Large intestine (tissue), 3 donors: ENCODE results near the gene IFT80. TPM values are rescaled to one million over a fixed set of nuclear protein-coding genes. Genes with fewer than 3 reads are reported as not detected.
A peak's percentile ranks its signal among the peaks of the same experiment; 100 is the strongest.
"Not testable (repeated sequence)": the region's sequence is repeated elsewhere in the genome, so short reads cannot be mapped to it uniquely, and the experiment has no call there.

Experiments
- DNase-seq, 2 donors: peaks; one replicate each; pipeline versions ENCODE4 v3.0.0 to v3.0.0-alpha.2; 2013
- H3K27ac ChIP-seq: one replicate; pipeline ENCODE4 v1.5.1; 2013; ENCODE audit warnings: low read length
- H3K27me3 ChIP-seq: 2 replicates; pipeline ENCODE4 v1.6.1; 2013; ENCODE audit warnings: low read length; ENCODE audit not compliant: control insufficient read depth, insufficient read depth
- H3K36me3 ChIP-seq: 2 replicates; pipeline ENCODE4 v1.6.1; 2013; ENCODE audit warnings: low read length; ENCODE audit not compliant: control insufficient read depth, insufficient read depth
- H3K4me1 ChIP-seq: one replicate; pipeline ENCODE4 v1.6.1; 2013; ENCODE audit warnings: low read length; ENCODE audit not compliant: control insufficient read depth, insufficient read depth
- H3K4me3 ChIP-seq: one replicate; pipeline ENCODE4 v1.5.1; 2013; ENCODE audit warnings: low read length
- H3K9me3 ChIP-seq: one replicate; pipeline ENCODE4 v1.6.1; 2013; ENCODE audit warnings: mild to moderate bottlenecking, low read depth, low read length, moderate library complexity; ENCODE audit not compliant: control insufficient read depth
- WGBS: methylation state at CpG from one replicate; pipeline ENCODE4 v1.1.5; 2013; ENCODE audit warnings: low lambda C conversion rate; ENCODE audit not compliant: insufficient coverage; 5-methylcytosine and 5-hydroxymethylcytosine counted together
- polyA plus RNA-seq: library from polyadenylated mRNA; unstranded; fragments of 120-200 nt; gene quantifications from one replicate; pipeline ENCODE4 v1.2.1, GENCODE V29; 2013

Gene IFT80
- polyA plus RNA-seq, 1 donor, result 30.7 TPM

GRCh38 chr3:160368804-160369203, 30.2 kb downstream of the IFT80 start:
- WGBS, result 94% methylated on average over 2 of the region's 2 CpGs
- Histone ChIP-seq H3K4me1 (no peaks in the 10 kb centered on the region), H3K36me3 (peaks cover 6% of the 10 kb centered on the region), H3K27ac (no peak overlapping the region), H3K9me3 (no peaks in the 10 kb centered on the region), H3K4me3 (no peak overlapping the region), H3K27me3 (no peaks in the 10 kb centered on the region)
- no peak for DNase-seq

- H3K27me3 ChIP-seq, result no peaks in the 10 kb centered on the region
- DNase-seq, result peak in 1 of 2 donors; percentile 13
- H3K36me3 ChIP-seq, result no peaks in the 10 kb centered on the region
- WGBS, result no CpG with 5 or more reads among the region's 1 CpG
- no peak overlapping the region for H3K27ac ChIP-seq
- no peaks in the 10 kb centered on the region for H3K9me3 ChIP-seq
- H3K4me1 ChIP-seq, result no peaks in the 10 kb centered on the region
- H3K4me3 ChIP-seq, result no peak overlapping the region
Measured at GRCh38 chr3:160365869-160366522, 33.0 kb downstream of the IFT80 start.

GRCh38 chr3:160362896-160363295, 36.1 kb downstream of the IFT80 start:
- DNase-seq, H3K4me1 ChIP-seq, H3K4me3 ChIP-seq, H3K9me3 ChIP-seq, H3K27ac ChIP-seq, H3K36me3 ChIP-seq, H3K27me3 ChIP-seq: not testable (repeated sequence)
- WGBS, result no CpG with 5 or more reads among the region's 2 CpGs

- peaks cover 5% of the 10 kb centered on the region for H3K36me3 ChIP-seq
- 100% methylated on average over 2 of the region's 4 CpGs for WGBS
- no peak for DNase-seq
- H3K4me3 ChIP-seq, result no peak overlapping the region
- no peaks in the 10 kb centered on the region for H3K4me1 ChIP-seq
- no peaks in the 10 kb centered on the region for H3K9me3 ChIP-seq
- no peaks in the 10 kb centered on the region for H3K27me3 ChIP-seq
- no peak overlapping the region for H3K27ac ChIP-seq
Measured at GRCh38 chr3:160355826-160356225, 43.2 kb downstream of the IFT80 start.

GRCh38 chr3:160346511-160346910, 52.5 kb downstream of the IFT80 start:
- DNase-seq, result no peak
- no peaks in the 10 kb centered on the region for H3K27me3 ChIP-seq
- no peaks in the 10 kb centered on the region for H3K9me3 ChIP-seq
- H3K27ac ChIP-seq, result no peak overlapping the region
- H3K4me1 ChIP-seq, result no peaks in the 10 kb centered on the region
- WGBS, result no CpG with 5 or more reads among the region's 2 CpGs
- no peak overlapping the region for H3K4me3 ChIP-seq
- H3K36me3 ChIP-seq, result no peaks in the 10 kb centered on the region

- WGBS, result 43% methylated on average over 1 of the region's 1 CpG
- no peak for DNase-seq
- H3K4me3 ChIP-seq, result no peak overlapping the region
- H3K4me1 ChIP-seq, result no peaks in the 10 kb centered on the region
- no peaks in the 10 kb centered on the region for H3K27me3 ChIP-seq
- no peaks in the 10 kb centered on the region for H3K36me3 ChIP-seq
- peaks cover 6% of the 10 kb centered on the region for H3K9me3 ChIP-seq
- no peak overlapping the region for H3K27ac ChIP-seq
Measured at GRCh38 chr3:160343132-160343531, 55.9 kb downstream of the IFT80 start.

GRCh38 chr3:160340351-160340750, 58.7 kb downstream of the IFT80 start:
- Histone ChIP-seq H3K27me3 (no peaks in the 10 kb centered on the region), H3K4me1 (no peaks in the 10 kb centered on the region), H3K27ac (no peak overlapping the region), H3K4me3 (no peak overlapping the region), H3K9me3 (peaks cover 10% of the 10 kb centered on the region), H3K36me3 (no peaks in the 10 kb centered on the region)
- DNase-seq, result peak in 1 of 2 donors; percentile 7
- no CpG with 5 or more reads among the region's 2 CpGs for WGBS

GRCh38 chr3:160331127-160331937, 67.7 kb downstream of the IFT80 start:
- Histone ChIP-seq H3K4me3 (no peak overlapping the region), H3K9me3 (no peaks in the 10 kb centered on the region), H3K27ac (no peak overlapping the region), H3K36me3 (no peaks in the 10 kb centered on the region), H3K27me3 (no peaks in the 10 kb centered on the region), H3K4me1 (no peaks in the 10 kb centered on the region)
- 60% methylated on average over 1 of the region's 3 CpGs for WGBS
- DNase-seq, result no peak

- Histone ChIP-seq H3K27me3 (no peaks in the 10 kb centered on the region), H3K36me3 (no peaks in the 10 kb centered on the region), H3K27ac (no peak overlapping the region), H3K9me3 (no peaks in the 10 kb centered on the region), H3K4me1 (no peaks in the 10 kb centered on the region), H3K4me3 (no peak overlapping the region)
- no peak for DNase-seq
Measured at GRCh38 chr3:160330690-160331089, 68.3 kb downstream of the IFT80 start.

GRCh38 chr3:160330109-160330508, 68.9 kb downstream of the IFT80 start:
- no peak overlapping the region for H3K27ac ChIP-seq
- DNase-seq, result no peak
- no CpG with 5 or more reads among the region's 1 CpG for WGBS

GRCh38 chr3:160326286-160326685, 72.7 kb downstream of the IFT80 start:
- H3K9me3 ChIP-seq, H3K4me3 ChIP-seq, H3K36me3 ChIP-seq, H3K4me1 ChIP-seq, H3K27ac ChIP-seq, DNase-seq, H3K27me3 ChIP-seq: not testable (repeated sequence)
- WGBS, result no CpG with 5 or more reads among the region's 2 CpGs

More at GRCh38 chr3:160330109-160330508, 68.9 kb downstream of the IFT80 start:
- no peaks in the 10 kb centered on the region for H3K36me3 ChIP-seq
- H3K4me3 ChIP-seq, result no peak overlapping the region
- no peaks in the 10 kb centered on the region for H3K4me1 ChIP-seq
- H3K27me3 ChIP-seq, result no peaks in the 10 kb centered on the region
- no peaks in the 10 kb centered on the region for H3K9me3 ChIP-seq
